ENCODE results near the gene GJD2.

GJD2 gene

GRCh38 chr15:34754674-34755418, at the start of gene GJD2:
Gene GJD2, minus strand, starts transcription at chr15:34754998. Its CDS starts 510 bp downstream, at chr15:34754488.
- DNase-seq = peak; percentile 9

- DNase-seq = no peak
These were observed 49.3 kb upstream of the GJD2 start for GRCh38 chr15:34804113-34804512.

- no peak for DNase-seq
These were observed 48.3 kb upstream of the GJD2 start for GRCh38 chr15:34802803-34803750.

GRCh38 chr15:34802371-34802770, 47.6 kb upstream of the GJD2 start:
- no peak for DNase-seq

- DNase-seq = no peak
These were observed 44.6 kb upstream of the GJD2 start for GRCh38 chr15:34799149-34800101.

- DNase-seq = no peak
These were observed 42.1 kb upstream of the GJD2 start for GRCh38 chr15:34796847-34797435.

GRCh38 chr15:34795267-34796081, 40.7 kb upstream of the GJD2 start, which contains the start of gene ACTC1:
Gene ACTC1, minus strand, starts transcription at chr15:34795549. Its CDS starts 741 bp downstream, at chr15:34794808.
- DNase-seq = no peak

- no peak for DNase-seq
These were observed 39.9 kb upstream of the GJD2 start for GRCh38 chr15:34794590-34795206.

- DNase-seq = no peak
These were observed 39.1 kb upstream of the GJD2 start for GRCh38 chr15:34793901-34794300.

GRCh38 chr15:34793071-34793470, 38.3 kb upstream of the GJD2 start:
- DNase-seq = no peak

- no peak for DNase-seq
These were observed 36.9 kb upstream of the GJD2 start for GRCh38 chr15:34791701-34792100.

- no peak for DNase-seq
These were observed 35.3 kb upstream of the GJD2 start for GRCh38 chr15:34790121-34790520.

- no peak for DNase-seq
These were observed 34.5 kb upstream of the GJD2 start for GRCh38 chr15:34789326-34789725.

- DNase-seq = no peak
These were observed 31.4 kb upstream of the GJD2 start for GRCh38 chr15:34786206-34786605.

GRCh38 chr15:34783991-34784390, 29.2 kb upstream of the GJD2 start:
- DNase-seq = no peak

- DNase-seq = no peak
These were observed 28.6 kb upstream of the GJD2 start for GRCh38 chr15:34783431-34783830.

GRCh38 chr15:34782901-34783300, 28.1 kb upstream of the GJD2 start:
- no peak for DNase-seq

GRCh38 chr15:34780725-34781124, 25.9 kb upstream of the GJD2 start:
- DNase-seq = no peak

GRCh38 chr15:34776606-34777105, 21.9 kb upstream of the GJD2 start:
- no peak for DNase-seq

GRCh38 chr15:34773917-34774316, 19.1 kb upstream of the GJD2 start:
- DNase-seq = no peak

- DNase-seq = no peak
These were observed 18.2 kb upstream of the GJD2 start for GRCh38 chr15:34773013-34773412.
